AG10803 (cell line): ENCODE measurements around the gene NFIC.
"Not testable (repeated sequence)": the region's sequence is repeated elsewhere in the genome, so short reads cannot be mapped to it uniquely, and the experiment has no call there.

Experiments used
- DNase-seq: peaks from one replicate; pipeline ENCODE4 v3.0.0; 2010; ENCODE audit warnings: low read depth
- H3K4me3 ChIP-seq: 2 replicates; pipeline ENCODE4 v1.5.1; 2011; ENCODE audit warnings: mild to moderate bottlenecking, low read length, control low read depth
- TF ChIP-seq, protein P1 (sequence below): conservative IDR thresholded peaks from 2 replicates; pipeline ENCODE4 v1.5.1; 2011; ENCODE audit warnings: mild to moderate bottlenecking, low read length, control low read depth, inconsistent platforms

Gene NFIC

GRCh38 chr19:3372413-3372812, 6.0 kb downstream of the NFIC start:
- TF ChIP-seq, protein P1, sequence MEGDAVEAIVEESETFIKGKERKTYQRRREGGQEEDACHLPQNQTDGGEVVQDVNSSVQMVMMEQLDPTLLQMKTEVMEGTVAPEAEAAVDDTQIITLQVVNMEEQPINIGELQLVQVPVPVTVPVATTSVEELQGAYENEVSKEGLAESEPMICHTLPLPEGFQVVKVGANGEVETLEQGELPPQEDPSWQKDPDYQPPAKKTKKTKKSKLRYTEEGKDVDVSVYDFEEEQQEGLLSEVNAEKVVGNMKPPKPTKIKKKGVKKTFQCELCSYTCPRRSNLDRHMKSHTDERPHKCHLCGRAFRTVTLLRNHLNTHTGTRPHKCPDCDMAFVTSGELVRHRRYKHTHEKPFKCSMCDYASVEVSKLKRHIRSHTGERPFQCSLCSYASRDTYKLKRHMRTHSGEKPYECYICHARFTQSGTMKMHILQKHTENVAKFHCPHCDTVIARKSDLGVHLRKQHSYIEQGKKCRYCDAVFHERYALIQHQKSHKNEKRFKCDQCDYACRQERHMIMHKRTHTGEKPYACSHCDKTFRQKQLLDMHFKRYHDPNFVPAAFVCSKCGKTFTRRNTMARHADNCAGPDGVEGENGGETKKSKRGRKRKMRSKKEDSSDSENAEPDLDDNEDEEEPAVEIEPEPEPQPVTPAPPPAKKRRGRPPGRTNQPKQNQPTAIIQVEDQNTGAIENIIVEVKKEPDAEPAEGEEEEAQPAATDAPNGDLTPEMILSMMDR, result no peak
- no peak overlapping the region for H3K4me3 ChIP-seq
- no peak for DNase-seq

DNA sequence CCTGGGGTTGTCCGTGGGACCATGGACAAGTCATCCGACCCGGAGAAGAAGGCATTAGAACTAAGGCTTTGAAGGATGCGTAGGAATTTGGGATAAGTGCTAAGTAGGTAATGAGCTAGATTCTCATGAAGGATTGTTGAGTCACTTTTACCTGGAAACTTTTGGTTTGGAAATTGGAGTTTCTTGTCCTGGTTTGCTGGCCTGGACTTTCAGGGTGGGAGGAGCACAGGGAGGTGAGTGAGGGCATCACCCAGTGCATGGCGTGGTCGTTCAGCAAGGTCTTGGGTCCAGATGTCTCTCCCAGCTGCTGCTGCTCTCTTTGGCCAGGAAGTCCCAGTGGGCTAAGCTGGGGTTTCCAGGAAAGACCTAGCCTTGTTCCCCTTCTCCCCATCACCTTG, 7.6 kb downstream of the NFIC start:
- H3K4me3 ChIP-seq, result no peak overlapping the region
- no peak for DNase-seq
- TF ChIP-seq, protein P1, result no peak

GRCh38 chr19:3374369-3375112, 8.2 kb downstream of the NFIC start:
- no peak overlapping the region for H3K4me3 ChIP-seq

DNA sequence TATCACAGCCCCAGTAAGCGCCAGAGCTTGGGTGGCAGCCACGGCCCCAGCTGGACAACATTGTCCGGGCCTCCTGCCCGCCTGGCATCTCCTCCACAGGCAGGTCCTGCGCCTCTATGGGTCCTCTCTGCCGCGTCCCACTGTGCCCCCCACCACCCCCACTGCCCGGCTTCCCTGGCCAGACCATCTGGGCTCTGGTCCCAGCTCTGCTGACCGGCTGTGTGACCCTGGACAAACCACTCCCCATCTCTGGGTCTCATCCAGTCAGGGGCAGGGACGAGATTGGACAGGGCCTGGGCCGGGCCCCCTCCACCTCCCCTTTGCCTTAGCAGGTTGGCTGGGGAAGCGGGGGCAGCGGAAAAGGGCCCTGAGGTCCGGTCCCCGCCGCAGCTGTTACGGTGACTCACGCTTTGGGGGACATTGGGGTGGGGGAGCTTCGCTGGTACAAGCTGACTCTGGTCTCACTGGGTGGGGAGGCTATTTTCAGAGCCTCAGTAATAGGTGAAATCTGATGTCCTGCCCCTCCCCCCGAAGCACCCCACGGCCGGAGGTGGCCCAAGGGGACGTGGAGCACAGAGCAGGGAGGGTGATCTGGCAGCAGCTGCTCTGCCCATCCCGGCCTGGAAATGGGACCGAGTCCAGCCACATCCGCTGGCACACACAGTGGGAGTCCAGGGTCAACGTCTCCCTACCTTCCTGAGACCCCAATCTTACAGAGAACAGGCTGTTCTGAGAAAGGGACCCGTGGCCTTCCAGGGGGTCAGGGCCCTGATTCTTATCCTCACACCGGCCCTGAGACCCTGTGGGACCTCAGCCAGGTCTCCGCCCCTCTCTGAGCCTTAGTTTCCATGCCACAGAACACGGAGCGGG, 9.1 kb downstream of the NFIC start:
- DNase-seq, result peak; percentile 37
- H3K4me3 ChIP-seq, result peak overlapping the region; percentile 22
- TF ChIP-seq, protein P1, result no peak

More at GRCh38 chr19:3374369-3375112, 8.2 kb downstream of the NFIC start:
- TF ChIP-seq, protein P1, result no peak
- DNase-seq, result no peak

- not testable (repeated sequence) for H3K4me3 ChIP-seq, DNase-seq
These were observed 9.7 kb downstream of the NFIC start for GRCh38 chr19:3376091-3376455.

- TF ChIP-seq, protein P1, result no peak
- H3K4me3 ChIP-seq, result no peak overlapping the region
- no peak for DNase-seq
These were observed 12.2 kb downstream of the NFIC start for GRCh38 chr19:3378352-3379150.

GRCh38 chr19:3380829-3381228, 14.4 kb downstream of the NFIC start:
- no peak overlapping the region for H3K4me3 ChIP-seq
- TF ChIP-seq, protein P1, result no peak
- DNase-seq, result no peak
